Measurements from ENCODE around the gene S100P. TPM values are rescaled to one million over a fixed set of nuclear protein-coding genes. Genes with fewer than 3 reads are reported as not detected.

The S100P gene
- total RNA-seq: 0.27 TPM

DNA sequence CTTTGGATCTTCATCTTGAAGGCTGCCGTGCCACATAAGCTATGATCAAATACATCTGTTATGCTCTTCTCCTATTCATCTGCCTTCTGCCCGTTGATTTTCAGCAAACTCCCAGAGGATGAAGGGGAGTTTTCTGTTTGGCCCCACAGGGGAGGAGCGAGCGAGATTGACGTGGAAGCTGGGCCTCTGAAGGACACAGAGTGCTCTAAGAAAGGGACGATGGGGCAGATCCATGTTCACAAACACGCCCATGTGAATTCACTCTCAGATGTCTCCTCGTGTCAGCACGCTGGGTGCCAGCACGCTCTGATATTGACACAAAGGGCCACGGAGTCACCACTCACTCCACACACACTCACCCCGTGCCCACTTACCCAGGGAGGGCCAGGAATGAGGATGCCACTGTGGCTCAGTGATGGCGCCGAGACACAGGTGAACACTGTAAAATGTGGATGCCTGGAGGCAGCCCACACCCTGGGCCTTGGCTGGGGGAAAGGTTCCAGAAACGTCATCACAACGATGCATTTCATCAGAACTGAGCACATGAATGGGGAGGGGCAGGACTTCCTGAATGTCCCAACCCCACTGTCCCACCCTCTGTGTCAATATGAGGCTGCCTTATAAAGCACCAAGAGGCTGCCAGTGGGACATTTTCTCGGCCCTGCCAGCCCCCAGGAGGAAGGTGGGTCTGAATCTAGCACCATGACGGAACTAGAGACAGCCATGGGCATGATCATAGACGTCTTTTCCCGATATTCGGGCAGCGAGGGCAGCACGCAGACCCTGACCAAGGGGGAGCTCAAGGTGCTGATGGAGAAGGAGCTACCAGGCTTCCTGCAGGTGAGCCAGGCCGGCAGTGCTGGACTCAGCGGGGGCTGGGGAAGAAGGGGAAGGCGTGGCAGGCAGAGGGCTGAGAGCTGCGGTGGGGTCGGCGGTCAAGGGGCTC, at the start of gene S100P:
TSS of gene S100P (plus strand) at position 648 of the 946 bp plus-strand sequence. CDS start at position 703, 55 bp downstream.

DNA sequence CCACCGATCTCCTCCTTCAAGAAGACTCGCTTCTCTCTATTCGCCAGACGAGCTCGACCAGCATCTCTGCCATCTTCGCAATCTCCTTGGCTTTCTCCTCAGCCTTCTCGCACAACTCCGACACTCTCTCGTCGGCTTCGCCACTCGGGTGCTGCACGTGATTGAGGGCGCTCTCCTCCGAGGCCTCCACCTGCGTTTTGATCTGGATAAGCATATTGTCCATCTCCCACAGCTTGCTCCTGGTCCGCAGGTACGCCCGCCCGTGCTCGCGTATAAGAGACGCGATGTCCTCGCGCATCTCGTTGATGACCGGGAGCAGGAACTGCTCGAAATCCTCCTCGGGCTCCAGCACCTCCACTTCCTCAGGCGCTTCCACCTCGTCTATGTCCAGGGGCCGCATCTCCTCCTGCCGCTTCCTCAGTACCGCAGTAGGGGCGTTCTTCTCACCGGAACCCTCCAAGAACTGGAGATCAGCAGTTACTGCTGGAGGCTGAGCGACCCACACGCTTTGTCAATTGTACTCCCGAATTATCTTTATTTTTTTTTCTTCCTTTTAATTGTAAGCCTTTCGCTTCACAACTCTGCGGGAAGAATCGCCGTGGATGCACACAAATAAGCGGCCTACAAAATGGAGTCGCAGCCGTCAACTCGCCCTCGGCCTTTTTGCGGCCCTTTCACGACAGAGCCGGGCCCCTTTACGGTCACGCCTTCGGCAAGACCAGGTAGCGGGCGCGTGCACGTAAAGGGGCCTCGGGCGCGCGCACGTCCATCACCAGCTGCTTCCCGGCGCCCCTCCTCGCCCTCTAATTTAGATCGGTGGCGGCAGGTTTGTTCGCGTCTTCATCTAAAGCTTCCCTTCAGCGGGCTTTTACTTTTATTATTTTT, 15.8 kb downstream of the S100P start, which contains the start of gene MRFAP1L1:
TSS of gene MRFAP1L1 (minus strand) at position 636 of the 885 bp plus-strand sequence. CDS start at position 400, 236 bp downstream.

DNA sequence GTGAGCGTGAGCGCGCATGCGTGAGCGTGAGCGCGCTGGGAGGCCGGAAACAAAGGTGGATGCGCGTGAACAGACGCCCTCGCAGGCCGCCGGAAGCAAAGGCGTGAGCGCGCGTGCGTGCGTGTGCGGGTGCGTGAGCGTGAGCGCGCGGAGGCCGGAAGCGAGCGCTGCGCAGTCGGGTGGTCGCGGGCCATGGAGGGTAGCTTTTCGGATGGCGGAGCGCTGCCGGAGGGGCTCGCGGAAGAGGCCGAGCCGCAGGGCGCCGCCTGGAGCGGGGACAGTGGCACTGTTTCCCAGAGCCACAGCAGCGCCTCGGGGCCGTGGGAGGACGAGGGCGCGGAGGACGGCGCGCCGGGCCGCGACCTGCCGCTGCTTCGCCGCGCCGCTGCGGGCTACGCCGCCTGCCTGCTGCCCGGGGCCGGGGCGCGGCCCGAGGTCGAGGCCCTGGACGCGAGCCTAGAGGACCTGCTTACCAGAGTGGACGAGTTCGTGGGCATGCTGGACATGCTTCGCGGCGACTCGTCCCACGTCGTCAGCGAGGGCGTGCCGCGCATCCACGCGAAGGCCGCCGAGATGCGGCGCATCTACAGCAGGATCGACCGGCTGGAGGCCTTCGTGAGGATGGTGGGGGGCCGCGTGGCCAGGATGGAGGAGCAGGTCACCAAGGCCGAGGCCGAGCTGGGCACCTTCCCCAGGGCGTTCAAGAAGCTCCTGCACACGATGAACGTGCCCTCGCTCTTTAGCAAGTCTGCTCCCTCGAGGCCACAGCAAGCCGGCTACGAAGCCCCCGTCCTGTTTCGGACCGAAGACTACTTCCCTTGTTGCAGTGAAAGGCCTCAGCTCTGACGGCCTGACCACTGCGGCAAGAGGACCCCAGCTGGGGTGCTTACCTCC, 22.6 kb downstream of the S100P start, which contains the start of gene BLOC1S4:
TSS of gene BLOC1S4 (plus strand) at position 157 of the 894 bp plus-strand sequence. CDS start at position 193, 36 bp downstream.

Other genes with a start within 250 kb of the S100P start
- gene PPP2R2C, start 221.3 kb upstream of the S100P start, total RNA-seq: 10.1 TPM
- 13.1 TPM for gene MAN2B2, start 118.7 kb upstream of the S100P start, total RNA-seq
- 164 TPM for gene MRFAP1, start 53.2 kb upstream of the S100P start, total RNA-seq
- gene MRFAP1L1, start 16.0 kb downstream of the S100P start, total RNA-seq: 115 TPM
- 11.9 TPM for gene BLOC1S4, start 22.3 kb downstream of the S100P start, total RNA-seq
- 72.6 TPM for gene KIAA0232, start 88.8 kb downstream of the S100P start, total RNA-seq
- 75.7 TPM for gene TBC1D14, start 215.9 kb downstream of the S100P start, total RNA-seq

All from camera-type eye (tissue), 1 donor.